HG03039 (cell line): ENCODE measurements around the gene GAS7.
A peak's percentile ranks its signal among the peaks of the same experiment; 100 is the strongest.

Experiments used
- ATAC-seq: cut with Tn5 transposase; IDR thresholded peaks from one replicate; pipeline ENCODE4 v1.9.1; 2021; ENCODE audit warnings: mild to moderate bottlenecking, moderate library complexity; ENCODE audit not compliant: unreplicated experiment

Gene GAS7

DNA sequence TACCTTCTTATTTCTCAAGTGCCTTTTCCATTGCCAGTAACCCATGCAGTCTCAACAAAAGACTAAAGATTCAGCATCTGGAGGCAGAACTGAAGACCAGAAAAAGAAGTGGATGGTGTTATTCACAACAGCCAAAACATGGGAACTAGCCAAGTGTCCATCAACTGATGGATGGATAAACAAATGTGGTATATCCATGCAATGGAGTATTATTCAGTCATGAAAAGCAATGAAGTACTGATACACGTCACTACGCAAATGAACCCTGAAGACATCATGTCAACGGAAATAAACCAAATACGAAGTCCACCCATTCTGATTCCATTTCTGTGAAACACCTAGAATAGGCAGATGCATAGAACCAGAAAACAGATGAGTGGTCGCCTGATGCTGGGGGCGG is 25.6 kb downstream of the GAS7 start:
- ATAC-seq: no peak

DNA sequence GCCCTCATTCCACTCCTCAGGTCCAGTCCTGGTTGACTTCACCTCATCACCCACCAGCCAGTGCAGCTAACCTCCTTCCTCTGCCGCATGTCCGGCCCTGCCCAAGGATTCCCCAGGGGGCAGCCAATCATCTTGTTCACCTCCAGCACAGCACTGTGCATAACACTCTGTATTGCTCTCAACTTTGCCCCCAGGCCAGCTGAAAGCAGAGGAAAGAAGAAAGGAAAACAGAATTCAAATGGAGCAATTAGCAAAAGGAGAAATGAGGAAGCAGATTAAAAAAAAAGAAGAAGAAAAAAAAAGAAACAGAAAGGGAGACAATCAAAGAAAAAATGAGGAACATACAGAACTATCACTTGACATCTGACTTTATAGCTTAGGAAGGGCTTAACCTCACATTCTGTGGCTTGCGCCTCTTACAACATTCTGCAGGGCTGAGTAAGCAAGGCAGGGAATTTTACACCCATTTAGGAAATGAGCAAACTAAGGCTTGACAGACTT is 26.1 kb downstream of the GAS7 start:
- no peak for ATAC-seq

DNA sequence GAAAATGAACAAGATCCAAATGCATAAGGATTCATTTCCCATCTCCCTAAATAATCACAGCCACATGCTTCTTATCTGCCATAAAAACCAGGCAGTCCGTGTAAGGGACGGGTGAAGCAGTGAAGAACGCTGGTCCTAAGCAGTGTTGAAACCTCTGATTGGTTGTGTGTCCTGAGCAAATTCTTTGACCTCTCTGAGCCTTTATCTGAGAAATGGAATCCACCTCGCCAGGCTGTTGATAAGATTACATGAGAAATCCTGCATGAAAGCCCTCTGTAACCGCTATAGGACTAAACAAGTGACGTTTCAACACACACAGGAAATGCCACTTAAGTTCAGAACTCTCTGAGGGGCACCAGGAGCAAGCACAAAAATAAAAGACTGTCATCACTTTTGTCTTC is 26.8 kb downstream of the GAS7 start:
- no peak for ATAC-seq

DNA sequence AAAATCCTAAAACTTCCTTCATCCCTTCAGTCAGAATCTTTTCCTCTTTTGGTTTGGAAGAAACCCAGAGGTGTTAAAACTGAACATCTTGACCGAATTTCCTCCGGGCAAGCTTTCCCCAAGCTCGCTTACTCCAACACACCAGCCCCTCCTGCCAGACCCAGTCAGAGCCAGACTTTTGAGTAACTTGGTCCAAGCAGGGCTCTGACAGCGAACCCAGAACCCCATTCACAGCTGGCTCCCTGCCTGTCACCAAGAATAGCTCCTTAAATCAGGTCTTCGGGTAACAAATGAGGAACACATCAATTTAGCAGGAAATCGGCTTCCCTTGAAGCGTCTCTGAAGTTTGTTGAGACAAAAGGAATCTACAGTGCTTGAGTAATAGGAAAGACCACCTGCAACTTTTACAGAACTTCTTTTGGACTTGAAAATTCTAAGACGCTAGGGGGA is 27.3 kb downstream of the GAS7 start:
- no peak for ATAC-seq

DNA sequence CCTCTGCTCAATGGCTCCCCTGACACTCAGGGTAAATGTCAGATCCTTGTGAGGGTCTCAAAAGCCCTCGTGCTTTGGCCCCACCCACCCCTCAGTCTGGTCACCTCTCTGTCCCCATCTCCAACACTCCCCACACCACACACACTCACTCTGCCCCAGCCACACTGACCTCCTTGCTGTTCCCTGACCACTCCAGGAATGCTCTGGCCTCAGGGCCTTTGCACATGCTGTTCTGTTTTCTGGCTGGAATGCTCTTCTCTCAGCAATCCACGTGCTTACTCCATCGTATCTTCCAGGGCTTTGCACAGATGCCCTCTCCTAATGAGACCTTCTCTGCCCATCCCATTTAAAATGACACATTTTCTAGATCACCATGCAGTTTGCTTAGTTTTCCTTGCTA is 28.2 kb downstream of the GAS7 start:
- no peak for ATAC-seq

DNA sequence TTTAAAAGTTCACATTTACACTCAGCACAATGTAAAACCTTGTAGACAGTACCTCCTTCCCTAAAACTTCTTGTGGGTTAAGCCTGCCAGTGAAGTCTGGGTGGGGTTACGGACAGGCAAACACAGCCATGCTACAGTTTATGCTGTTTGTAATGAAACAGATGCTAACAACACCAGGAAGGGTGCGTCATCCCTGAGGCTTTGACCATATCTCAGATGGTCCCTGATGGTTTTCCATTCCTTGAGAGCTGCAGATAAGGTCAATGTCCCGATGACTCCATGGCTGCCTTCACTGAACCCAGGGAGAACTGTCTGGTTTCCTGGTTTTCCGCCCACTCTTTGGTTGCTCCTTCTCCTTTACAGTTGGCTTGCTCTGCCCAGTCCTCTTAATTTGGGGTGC is 29.1 kb downstream of the GAS7 start:
- ATAC-seq: no peak

DNA sequence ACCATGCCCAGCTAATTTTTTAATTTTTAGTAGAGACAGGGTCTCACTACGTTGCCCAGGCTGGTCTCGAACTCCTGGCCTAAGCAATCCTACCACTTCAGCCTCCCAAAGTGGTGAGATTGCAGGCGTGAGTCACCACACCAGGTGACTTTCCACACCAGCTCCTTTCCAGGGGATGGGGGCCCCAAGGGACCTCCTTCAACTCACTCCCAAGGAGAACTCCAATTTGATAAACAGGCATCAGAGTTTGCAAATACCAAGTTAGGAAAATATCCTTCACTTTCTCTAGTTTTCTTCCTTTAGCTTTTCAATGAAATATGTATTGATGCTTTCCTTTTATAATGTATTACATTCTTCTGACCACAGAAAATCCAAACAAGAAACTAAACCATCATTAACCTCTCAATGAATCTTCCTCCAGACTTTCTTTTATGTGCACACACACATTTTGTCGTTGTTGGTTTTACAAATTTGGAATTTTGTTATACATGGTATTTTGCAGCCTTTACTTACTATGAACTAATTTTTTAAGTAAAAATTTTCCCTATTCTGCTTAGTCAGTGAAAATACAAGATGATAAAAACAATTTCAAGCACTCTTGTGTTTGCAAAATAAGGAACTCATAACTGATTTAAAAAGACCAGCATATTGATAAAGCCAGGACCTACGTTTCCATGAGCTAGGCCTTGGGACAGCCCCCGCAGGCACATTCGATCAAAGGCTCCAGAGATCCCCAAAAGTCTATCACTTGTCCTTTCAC is 32.0 kb downstream of the GAS7 start:
- ATAC-seq: no peak

DNA sequence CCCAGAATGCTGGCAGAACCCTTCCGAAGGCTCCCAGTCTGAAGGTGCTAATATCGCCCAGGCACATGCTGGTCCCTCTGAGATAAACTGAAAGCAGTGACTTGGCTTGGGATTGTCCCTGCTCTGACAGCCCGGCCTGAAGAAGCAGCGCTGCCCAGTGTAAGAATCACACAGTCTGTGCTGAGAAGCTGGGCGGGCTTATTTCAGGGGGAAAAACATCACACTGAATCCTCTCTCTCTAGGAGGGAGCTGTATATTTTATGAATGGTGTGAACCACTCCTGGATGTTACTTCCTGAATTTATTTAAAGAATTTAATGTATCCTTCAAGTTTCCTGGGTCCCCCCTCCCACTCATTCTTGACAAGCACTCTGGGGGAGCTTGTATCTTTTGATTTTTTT is 36.3 kb downstream of the GAS7 start:
- ATAC-seq: no peak

DNA sequence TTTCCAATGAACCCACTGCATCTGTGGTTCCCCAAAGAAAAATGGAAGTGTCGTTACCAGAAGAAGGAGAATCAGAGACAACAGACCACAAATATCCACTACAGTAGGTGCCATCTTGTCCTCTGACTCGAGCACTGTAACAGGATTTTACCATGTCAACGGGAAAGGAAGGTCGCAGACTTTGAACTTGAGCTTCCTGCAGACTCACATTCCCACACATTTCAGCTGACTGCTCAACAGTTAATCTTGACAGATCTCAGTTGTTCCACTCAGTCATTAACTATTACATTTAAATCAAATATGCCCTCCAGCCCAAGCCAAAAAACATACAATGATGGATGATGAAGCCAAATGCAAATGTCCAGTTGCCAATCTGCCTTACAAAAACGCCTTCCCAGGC is 37.0 kb downstream of the GAS7 start:
- no peak for ATAC-seq

DNA sequence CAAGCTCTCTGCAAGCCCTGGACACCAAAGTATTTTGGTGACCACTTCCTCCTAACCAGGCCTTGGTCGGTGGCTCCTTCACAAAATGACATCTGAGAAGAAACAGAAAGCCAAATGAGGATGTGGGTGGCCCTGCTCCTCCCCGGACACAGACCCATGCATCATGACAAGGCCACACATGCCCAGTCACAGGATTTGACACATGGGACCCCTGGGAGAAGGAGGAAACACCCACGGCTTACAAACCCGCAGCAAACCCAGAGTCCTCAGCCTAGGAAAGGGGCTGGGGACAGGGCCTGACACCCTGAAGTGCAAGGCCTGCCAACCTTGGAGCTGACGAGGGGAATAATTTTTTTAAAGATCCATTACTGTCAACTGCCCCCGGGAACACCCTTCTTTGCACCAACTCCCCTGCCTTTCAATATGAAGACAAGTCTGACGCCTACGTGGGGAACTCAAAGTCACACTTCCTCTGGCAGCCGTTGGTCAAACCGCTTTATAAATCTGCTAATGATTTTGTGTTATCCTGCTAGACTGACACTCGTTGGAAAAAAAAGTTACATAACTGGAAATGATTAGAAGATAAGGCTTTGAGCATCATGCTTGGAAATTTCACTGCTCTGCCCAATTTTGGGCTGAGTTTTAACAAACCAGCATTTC is 41.3 kb downstream of the GAS7 start:
- peak; percentile 53 for ATAC-seq

DNA sequence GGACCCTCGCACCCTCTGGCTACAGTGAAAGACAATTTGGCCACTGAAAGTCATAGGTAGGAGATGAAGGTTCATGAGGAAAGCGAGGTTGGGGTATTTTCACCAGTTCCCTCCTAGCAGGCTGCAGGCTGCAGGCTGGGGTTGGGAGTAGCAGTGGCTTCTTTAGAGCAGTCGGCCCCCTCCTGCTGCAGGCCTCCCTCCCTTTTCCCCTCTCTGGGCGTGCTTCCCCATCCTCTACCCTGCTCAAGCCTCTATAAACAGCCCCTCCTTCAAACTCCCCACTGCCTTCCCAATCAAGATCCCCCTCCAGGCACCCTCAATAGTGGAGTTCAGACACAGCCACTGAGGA is 41.8 kb downstream of the GAS7 start:
- ATAC-seq: peak; percentile 17

DNA sequence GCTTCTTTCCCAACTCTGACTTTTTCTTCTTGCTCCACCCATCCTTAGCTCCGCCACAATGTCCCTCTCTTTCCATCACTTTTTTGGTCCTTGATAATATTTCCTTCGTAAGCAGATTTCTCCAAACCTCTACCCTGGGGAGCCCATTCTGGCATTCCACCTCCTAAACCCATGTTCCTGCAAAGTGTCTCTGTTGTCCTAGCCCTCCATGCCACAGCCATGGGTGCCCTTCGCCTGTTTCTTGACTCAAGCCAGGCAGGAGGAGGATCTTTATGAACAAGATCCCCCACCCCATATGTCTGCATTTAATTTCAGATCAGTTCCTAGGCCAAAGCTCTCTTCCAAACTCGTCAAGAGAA is 42.4 kb downstream of the GAS7 start:
- no peak for ATAC-seq

DNA sequence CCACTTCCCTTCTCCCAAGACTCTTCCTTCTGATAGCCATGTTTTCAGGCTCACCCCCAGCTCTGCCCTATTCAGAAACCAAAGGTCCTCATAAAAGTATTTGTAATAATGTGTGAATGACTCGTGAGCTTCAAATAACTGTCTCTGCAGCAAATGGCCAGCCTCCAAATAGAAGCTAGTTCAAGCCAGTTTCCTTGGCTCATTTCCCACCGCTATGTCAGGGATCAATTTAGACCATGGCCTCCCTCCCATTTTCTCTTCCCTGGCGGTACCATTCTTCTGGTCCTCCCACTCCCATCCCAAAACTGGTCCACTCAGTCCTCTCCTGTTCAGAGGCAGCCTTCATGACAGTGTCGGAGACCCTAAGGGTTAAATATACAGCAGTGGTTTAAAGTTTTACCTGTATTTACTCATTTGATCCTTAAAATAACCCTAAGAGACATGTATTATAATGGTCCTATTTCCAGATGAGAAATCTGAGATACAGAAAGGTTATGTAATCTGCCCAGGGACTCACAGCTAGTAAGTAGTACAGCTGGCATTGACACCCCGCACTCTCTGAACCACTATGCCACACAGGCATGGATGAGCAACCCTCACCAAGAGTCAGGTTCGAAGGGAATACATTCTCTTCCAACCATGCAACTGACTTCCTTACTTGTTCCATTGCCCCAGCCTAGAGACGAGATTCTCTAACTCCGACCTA is 42.9 kb downstream of the GAS7 start:
- no peak for ATAC-seq

DNA sequence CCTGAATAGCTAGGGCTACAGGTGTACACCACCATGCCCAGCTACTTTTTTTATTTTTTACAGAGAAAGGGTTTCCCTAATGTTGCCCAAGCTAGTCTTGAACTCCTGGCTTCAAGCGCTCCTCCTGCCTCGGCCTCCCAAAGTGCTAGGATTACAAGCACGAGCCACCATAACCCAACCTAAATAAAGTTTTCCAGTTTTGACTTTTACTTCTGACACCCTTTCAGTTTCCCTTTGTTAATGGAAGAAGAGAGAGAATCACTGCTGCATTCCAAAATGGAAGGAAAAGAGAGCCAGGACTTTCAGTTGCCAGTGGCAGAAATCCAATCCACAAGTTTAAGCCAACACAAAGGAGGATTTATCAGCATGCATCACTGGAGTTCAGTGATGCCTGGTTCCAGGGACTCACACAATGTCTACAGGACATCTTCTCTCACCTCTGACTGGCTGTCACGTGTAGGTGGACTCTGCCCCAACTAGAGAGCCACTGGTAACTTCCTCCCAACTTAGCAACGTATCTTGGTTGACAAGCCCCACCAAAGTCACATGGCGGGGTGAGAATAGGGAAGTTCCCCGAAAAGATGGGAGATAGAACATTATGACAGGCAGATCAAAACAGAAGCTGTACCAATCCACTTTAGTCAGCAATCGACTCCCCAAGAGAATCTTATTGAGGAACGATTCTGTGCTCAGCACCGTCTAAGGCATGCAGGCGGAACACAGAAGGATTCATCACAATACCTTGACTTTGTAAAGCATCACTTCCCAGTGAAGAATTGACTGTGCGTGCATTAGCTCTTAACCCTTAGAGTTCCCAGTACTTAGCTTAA is 46.5 kb downstream of the GAS7 start:
- ATAC-seq: no peak

DNA sequence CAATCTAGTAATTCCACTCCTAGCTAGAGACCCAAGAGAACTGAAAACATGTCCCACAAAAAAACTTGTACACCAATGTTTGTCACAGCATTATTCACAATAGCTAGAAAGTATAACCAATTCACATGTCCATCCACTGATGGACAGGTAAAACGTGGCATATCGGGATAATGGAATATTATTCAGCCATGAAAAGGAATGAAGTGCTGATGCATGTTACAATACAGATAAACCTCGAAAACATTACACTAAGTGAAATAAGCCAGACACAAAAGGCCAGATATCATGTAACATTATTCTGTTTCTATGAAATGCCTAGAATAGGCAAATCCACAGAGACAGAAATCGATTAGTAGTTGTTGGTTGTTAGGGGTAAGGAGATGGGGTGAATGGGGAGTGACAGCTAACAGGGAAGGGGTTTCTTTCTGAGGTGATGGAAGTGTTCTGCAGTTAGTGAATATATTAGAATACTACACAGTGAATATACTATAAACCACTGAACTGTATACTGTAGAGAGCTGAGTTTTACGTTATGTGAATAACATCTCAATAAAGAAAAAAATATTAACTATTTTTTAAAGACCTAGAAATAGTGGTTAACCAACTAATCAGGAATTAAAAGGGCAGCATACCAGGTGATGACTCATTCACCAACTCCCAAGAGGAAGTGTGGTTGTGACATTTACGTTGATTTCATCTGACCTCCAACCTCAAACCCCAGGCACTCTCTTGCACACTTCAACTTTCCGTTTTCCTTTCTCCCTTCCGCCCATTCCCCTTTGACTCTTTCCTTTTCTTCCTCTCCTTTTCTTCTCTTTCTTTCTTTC is 48.6 kb downstream of the GAS7 start:
- no peak for ATAC-seq

DNA sequence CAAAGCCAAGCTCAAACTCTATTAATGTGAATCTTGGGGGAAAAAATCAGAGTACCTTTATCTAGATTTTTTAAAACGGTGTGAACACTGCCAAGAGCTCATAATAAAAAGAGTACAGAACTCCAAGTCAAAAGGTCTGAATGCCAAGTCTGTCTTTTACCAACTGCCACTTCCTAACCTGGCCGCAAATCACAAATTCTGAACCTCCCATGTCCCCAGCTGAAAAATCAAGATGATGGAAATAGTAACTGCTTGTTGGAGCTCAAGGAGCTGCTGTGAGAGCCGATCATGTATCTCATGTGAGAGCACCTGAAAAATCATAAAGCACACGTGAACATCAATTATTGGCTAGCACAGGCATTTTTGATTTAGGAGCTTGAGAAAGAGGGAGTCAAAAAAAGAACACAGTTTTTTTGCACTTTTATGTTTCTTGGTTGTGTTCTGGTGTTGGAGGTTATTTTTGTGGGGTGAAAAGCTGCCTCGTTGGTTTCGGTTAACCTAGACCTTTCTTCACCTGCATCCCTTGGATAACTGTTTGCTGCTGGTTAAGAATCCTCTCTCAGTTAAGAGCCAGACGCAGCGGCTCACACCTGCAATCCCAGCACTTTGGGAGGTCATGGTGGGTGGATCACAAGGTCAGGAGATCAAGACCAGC is 50.5 kb downstream of the GAS7 start:
- ATAC-seq: no peak

DNA sequence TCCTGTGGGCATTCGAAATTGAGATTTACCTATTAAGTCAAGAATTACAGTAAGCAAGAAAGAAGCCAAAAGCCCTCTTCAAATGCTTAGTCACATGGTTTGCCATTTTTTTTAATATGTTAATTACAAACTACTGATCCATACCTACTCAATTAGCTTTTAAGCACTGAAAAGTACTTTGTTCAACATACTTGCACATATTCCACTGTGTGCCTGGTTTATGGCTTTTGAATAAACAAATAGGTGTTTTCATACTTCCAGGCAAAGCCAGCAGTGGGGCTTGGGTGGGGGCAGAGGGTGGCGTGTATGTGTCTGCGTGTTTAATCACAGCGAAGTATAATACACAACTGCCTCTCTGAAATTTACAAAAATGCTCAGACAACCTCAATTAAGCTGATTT is 51.4 kb downstream of the GAS7 start:
- no peak for ATAC-seq

DNA sequence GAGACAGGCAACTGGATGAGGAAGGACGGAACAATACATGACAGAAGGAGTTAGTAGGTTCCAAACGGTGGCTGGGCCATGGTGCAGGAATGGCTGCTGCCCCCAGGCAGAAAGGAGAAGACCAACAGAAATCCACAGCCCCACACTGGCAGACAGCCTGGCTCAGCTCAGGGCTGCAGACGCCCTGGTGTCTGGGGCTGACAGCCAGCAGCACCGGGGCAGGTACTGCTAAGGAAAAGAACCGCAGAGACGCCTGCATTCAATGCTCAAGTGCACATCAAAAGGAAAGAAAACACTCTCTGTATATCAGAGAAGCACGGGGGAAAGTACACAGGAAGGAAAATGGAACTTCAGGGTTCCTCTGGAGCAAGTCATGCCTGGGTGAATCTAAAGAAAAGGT is 53.4 kb downstream of the GAS7 start:
- no peak for ATAC-seq

DNA sequence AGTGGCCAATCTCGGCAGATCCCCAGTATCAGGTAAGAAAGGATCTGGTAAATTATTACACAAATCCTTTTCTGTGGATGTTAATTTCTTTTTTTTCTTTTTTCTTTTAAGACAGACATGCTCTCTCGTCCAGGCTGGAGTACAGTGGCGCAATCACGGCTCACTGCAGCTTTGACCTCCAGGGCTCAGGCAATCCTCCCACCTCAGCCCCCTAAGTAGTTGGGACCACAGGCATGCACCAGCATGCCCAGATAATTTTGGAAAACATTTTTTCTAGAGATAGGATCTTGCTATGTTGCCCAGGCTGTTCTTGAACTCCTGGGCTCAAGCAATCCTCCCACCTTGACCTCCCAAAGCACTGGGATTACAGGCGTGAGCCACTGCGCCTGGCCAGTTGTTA is 54.0 kb downstream of the GAS7 start:
- no peak for ATAC-seq

DNA sequence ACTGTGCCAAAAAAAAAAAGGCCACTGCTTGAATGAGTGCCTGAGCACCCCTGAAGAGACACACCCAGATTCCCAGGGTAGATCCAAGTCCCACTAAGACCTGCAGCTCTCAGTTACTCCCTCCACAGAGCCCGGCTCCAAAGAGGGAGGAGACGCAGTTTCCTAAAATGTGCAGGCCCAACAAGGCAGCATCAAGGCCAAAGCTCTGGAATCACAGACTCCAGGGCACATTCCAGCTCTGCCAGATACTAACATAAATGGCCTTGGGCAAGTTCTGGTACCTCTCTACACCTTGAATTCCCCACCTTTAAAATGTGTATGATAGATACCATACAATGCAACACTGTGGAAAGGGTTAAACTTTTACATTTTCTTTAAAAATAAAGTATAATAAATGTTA is 57.0 kb downstream of the GAS7 start:
- no peak for ATAC-seq
